Common myeloid progenitor, CD34-positive (primary cell): ENCODE measurements around the gene RABEP2.

Experiments used
- CTCF ChIA-PET: fragments of 350-600 bp; sonication (Branson Sonifier 250); formaldehyde crosslinking; loops from one replicate; lab custom pipeline; 2021; ENCODE audit warnings: antibody characterized with exemption; lab: Charles Lee
- POLR2A ChIA-PET: fragments of 350-600 bp; sonication (Branson Sonifier 250); formaldehyde crosslinking; loops from one replicate; lab custom pipeline; 2021; ENCODE audit warnings: antibody characterized with exemption; lab: Charles Lee
- DNase-seq, 3 donors: peaks; one replicate each; pipeline versions ENCODE4 v3.0.0 to v3.0.0-alpha.2; 2013
- H3K27ac ChIP-seq, 2 experiments: 1 replicate in 1 of 2; 2 replicates in 1 of 2; pipeline ENCODE4 v1.7.0; 2013; ENCODE audit warnings: inconsistent platforms in 2 of 2, low read length in 2 of 2, mild to moderate bottlenecking in 2 of 2, low read depth in 1 of 2, moderate library complexity in 1 of 2; ENCODE audit not compliant: severe bottlenecking in 2 of 2, insufficient read depth in 1 of 2, poor library complexity in 1 of 2
- H3K27me3 ChIP-seq, 5 experiments: replicated peaks in 2 of 5; 1 replicate in 3 of 5; 2 replicates in 2 of 5; pipeline versions ENCODE4 v1.6.1 to v1.7.0; 2013; ENCODE audit warnings: low read length in 4 of 5, mild to moderate bottlenecking in 2 of 5, moderate library complexity in 2 of 5, inconsistent platforms in 1 of 5; ENCODE audit not compliant: insufficient read depth in 5 of 5, control insufficient read depth in 4 of 5
- H3K36me3 ChIP-seq, 4 experiments: 1 replicate in 2 of 4; 2 replicates in 2 of 4; pipeline versions ENCODE4 v1.6.1 to v1.7.0; 2013; ENCODE audit warnings: low read length in 3 of 4, control low read depth in 1 of 4, mild to moderate bottlenecking in 1 of 4; ENCODE audit not compliant: control insufficient read depth in 4 of 4, insufficient read depth in 4 of 4
- H3K4me1 ChIP-seq, 4 experiments: 1 replicate in 3 of 4; 2 replicates in 1 of 4; pipeline versions ENCODE4 v1.6.1 to v1.7.1; 2013; ENCODE audit warnings: low read length in 3 of 4, mild to moderate bottlenecking in 3 of 4, control low read depth in 1 of 4, inconsistent platforms in 1 of 4, moderate library complexity in 1 of 4; ENCODE audit not compliant: control insufficient read depth in 4 of 4, insufficient read depth in 4 of 4; ENCODE audit errors: control extremely low read depth in 1 of 4
- H3K4me3 ChIP-seq, 7 experiments: 1 replicate in 4 of 7; 2 replicates in 3 of 7; pipeline versions ENCODE4 v1.5.1 to v1.7.0; 2013; ENCODE audit warnings: mild to moderate bottlenecking in 7 of 7, low read length in 6 of 7, moderate library complexity in 6 of 7, inconsistent platforms in 2 of 7, low read depth in 2 of 7, control low read depth in 1 of 7; ENCODE audit not compliant: insufficient read depth in 4 of 7, control insufficient read depth in 1 of 7; ENCODE audit errors: extremely low read depth in 1 of 7
- H3K9me3 ChIP-seq, 5 experiments: 1 replicate in 4 of 5; 2 replicates in 1 of 5; pipeline versions ENCODE4 v1.6.1 to v1.7.1; 2013; ENCODE audit warnings: low read length in 4 of 5, mild to moderate bottlenecking in 2 of 5, inconsistent platforms in 1 of 5, low read depth in 1 of 5, moderate library complexity in 1 of 5; ENCODE audit not compliant: control insufficient read depth in 4 of 5, insufficient read depth in 2 of 5; ENCODE audit errors: control extremely low read depth in 1 of 5
- WGBS: methylation state at CpG from one replicate; pipeline ENCODE4 v1.1.5; 2013; ENCODE audit not compliant: insufficient coverage; 5-methylcytosine and 5-hydroxymethylcytosine counted together

RABEP2 gene

DNA sequence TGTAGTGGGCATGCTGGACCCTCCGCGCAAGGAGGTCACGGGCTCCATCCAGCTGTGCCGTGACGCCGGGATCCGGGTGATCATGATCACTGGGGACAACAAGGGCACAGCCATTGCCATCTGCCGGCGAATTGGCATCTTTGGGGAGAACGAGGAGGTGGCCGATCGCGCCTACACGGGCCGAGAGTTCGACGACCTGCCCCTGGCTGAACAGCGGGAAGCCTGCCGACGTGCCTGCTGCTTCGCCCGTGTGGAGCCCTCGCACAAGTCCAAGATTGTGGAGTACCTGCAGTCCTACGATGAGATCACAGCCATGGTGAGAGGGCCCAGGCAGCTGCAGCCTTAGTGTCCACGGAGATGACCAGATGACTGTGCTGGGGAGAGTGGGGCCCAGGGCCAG, 24.4 kb downstream of the RABEP2 start:
- Histone ChIP-seq H3K27ac (no peak overlapping the region), H3K4me3 (no peak overlapping the region), H3K9me3 (no peaks in the 10 kb centered on the region), H3K4me1 (peaks cover 0 to 17% (median 16%) of the 10 kb centered on the region in 4 experiments), H3K36me3 (peaks cover 0 to 14% (median 6%) of the 10 kb centered on the region in 4 experiments), H3K27me3 (no peaks in the 10 kb centered on the region)
- WGBS, result 99% methylated on average over 25 of the region's 25 CpGs
- no peak for DNase-seq
- POLR2A ChIA-PET, result no interaction called here
- CTCF ChIA-PET, result interaction anchor here (1.5 to 1.8 kb wide), 2 partner anchors 31 to 45 kb away, joined by 4 to 5 read pairs; no protein-coding TSS in a partner anchor

DNA sequence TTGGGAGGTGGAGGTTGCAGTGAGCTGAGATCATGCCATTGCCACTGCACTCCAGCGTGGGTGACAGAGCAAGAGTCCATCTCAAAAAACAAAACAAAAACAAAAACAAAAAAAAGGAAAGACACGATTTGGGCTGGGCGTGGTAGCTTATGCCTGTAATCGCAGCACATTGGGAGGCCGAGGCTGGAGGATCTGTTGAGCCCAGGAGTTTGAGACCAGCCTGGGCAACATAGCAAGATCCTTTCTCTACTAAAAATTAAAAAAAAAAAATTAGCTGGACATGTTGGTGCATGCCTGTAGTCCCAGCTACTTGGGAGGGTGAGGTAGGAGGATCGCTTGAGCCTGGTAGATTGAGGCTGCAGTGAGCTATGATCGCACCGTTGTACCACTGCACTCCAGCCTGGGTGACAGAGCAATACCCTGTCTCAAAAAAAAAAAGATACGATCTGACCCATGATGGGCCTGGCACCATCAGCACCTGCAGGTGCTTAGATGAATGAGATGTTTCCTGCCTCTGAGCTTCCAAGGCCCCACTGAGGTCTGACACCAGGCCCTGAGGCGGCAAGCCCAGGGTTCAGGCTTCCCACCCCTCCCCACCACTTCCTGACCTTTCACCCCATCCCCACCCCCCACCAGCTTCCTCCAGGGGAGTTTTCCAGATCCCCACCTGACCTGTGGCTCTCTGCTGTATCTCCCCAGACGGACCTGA, 25.0 kb downstream of the RABEP2 start:
- DNase-seq, result no peak
- H3K27me3 ChIP-seq, result no peaks in the 10 kb centered on the region
- 99% methylated on average over 5 of the region's 11 CpGs for WGBS
- peaks cover 0 to 10% (median 3%) of the 10 kb centered on the region in 4 experiments for H3K36me3 ChIP-seq
- H3K27ac ChIP-seq, result no peak overlapping the region
- no peak overlapping the region for H3K4me3 ChIP-seq
- peaks cover 0 to 17% (median 16%) of the 10 kb centered on the region in 4 experiments for H3K4me1 ChIP-seq
- H3K9me3 ChIP-seq, result no peaks in the 10 kb centered on the region
- POLR2A ChIA-PET, result no interaction called here
- CTCF ChIA-PET, result interaction anchor here (1.5 kb wide), 2 partner anchors 9 to 30 kb away, joined by 3 to 5 read pairs; no protein-coding TSS in a partner anchor

DNA sequence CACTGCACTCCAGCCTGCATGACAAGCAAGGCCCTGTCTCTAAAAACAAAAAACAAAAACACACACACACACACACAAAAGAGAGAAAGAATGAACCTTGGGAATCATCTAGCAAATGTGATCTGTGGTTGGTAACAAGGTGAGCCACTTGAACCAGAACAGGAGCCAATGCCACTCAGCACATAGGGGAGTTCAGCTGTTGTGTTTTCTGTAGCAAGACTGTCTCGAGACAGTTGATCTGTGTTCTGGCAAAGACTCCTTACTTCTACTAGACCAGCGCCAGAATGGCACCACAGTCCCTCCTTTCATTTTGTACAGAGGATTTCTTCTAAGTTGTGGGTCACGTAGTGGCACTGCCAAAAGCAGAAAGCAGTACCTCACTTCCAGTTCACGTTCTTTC, 26.1 kb downstream of the RABEP2 start:
- 93% methylated on average over 4 of the region's 4 CpGs for WGBS
- ChIA-PET CTCF (interaction anchor here (0.7 to 1.5 kb wide), 3 partner anchors 10 to 46 kb away, joined by 3 to 4 read pairs (median 3); no protein-coding TSS in a partner anchor), POLR2A (no interaction called here)
- peaks cover 0 to under 1% (median 0%) of the 10 kb centered on the region in 4 experiments for H3K36me3 ChIP-seq
- peaks cover 0 to 17% (median 16%) of the 10 kb centered on the region in 4 experiments for H3K4me1 ChIP-seq
- no peak overlapping the region for H3K4me3 ChIP-seq
- H3K9me3 ChIP-seq, result no peaks in the 10 kb centered on the region
- H3K27ac ChIP-seq, result no peak overlapping the region
- DNase-seq, result no peak
- no peaks in the 10 kb centered on the region for H3K27me3 ChIP-seq

DNA sequence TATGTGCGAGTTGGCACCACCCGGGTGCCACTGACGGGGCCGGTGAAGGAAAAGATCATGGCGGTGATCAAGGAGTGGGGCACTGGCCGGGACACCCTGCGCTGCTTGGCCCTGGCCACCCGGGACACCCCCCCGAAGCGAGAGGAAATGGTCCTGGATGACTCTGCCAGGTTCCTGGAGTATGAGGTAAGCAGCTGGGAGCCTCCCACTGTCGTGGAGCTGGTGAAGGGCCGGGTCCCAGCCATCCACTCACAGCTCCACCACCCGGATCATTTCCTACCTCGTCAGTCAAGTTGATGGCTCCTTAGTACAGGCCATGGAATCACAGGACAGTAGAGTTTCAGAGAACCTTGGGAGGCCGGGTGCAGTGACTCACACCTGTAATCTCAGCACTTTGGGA, 26.8 kb downstream of the RABEP2 start:
- H3K27ac ChIP-seq, result no peak overlapping the region
- no peaks in the 10 kb centered on the region for H3K9me3 ChIP-seq
- CTCF ChIA-PET, result interaction anchor here (0.7 to 1.5 kb wide), 3 partner anchors 11 to 47 kb away, joined by 3 to 4 read pairs (median 3); no protein-coding TSS in a partner anchor
- no peaks in the 10 kb centered on the region for H3K36me3 ChIP-seq
- WGBS, result 97% methylated on average over 13 of the region's 15 CpGs
- H3K4me3 ChIP-seq, result no peak overlapping the region
- POLR2A ChIA-PET, result no interaction called here
- peaks cover 0 to 17% (median 13%) of the 10 kb centered on the region in 4 experiments for H3K4me1 ChIP-seq
- no peak for DNase-seq
- H3K27me3 ChIP-seq, result no peaks in the 10 kb centered on the region

DNA sequence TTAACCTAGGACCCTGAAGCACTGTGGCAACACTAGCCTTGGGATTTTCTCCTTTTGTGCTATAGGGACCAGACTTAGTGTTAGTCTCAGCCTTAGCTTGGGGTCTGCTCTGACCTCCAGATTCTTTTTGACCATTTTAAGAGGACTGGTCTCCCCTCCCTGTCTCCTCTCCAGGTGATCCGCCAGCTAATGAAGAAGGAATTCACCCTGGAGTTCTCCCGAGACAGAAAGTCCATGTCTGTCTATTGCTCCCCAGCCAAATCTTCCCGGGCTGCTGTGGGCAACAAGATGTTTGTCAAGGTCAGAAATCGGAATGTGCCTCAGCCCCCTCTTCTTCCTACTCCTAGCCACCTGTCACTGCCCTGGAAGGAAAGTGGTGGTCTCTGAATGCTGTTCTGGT, 27.2 kb downstream of the RABEP2 start:
- H3K27me3 ChIP-seq, result no peaks in the 10 kb centered on the region
- no peaks in the 10 kb centered on the region for H3K36me3 ChIP-seq
- peaks cover 0 to 13% (median 8%) of the 10 kb centered on the region in 4 experiments for H3K4me1 ChIP-seq
- no peak overlapping the region for H3K4me3 ChIP-seq
- no peaks in the 10 kb centered on the region for H3K9me3 ChIP-seq
- WGBS, result 100% methylated on average over 2 of the region's 4 CpGs
- no peak for DNase-seq
- H3K27ac ChIP-seq, result no peak overlapping the region
- ChIA-PET POLR2A (no interaction called here), CTCF (interaction anchor here (1.3 kb wide), 1 partner anchor 47 kb away, joined by 4 read pairs; no protein-coding TSS in a partner anchor)

DNA sequence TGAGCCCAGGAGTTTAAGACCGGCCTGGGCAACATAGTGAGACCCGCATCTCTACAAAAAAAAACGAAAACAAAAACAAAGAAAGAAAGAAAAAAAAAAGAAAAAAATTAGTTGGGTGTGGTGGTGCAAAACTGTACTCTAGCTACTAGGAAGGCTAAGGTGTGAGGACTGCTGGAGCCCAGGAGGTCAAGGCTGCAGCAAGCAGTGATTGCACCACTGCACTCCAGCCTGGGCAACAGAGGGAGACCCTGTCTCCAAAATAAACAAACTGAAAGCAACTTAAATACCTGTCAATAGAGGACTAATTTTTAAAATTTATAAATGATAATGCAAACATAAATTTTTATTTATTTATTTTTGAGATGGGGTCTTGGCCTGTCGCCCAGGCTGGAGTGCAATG, 29.4 kb downstream of the RABEP2 start:
- Histone ChIP-seq H3K27me3 (no peaks in the 10 kb centered on the region), H3K36me3 (no peaks in the 10 kb centered on the region), H3K9me3 (no peaks in the 10 kb centered on the region), H3K27ac (no peak overlapping the region), H3K4me3 (no peak overlapping the region), H3K4me1 (peaks cover 0 to 9% (median 0%) of the 10 kb centered on the region in 4 experiments)
- POLR2A ChIA-PET, result interaction anchor here (0.6 kb wide), 1 partner anchor 16 kb away, joined by 5 read pairs; no protein-coding TSS in a partner anchor
- CTCF ChIA-PET, result interaction anchor here (1.5 kb wide), 1 partner anchor 49 kb away, joined by 7 read pairs; no protein-coding TSS in a partner anchor
- no peak for DNase-seq
- WGBS, result 100% methylated on average over 4 of the region's 4 CpGs

DNA sequence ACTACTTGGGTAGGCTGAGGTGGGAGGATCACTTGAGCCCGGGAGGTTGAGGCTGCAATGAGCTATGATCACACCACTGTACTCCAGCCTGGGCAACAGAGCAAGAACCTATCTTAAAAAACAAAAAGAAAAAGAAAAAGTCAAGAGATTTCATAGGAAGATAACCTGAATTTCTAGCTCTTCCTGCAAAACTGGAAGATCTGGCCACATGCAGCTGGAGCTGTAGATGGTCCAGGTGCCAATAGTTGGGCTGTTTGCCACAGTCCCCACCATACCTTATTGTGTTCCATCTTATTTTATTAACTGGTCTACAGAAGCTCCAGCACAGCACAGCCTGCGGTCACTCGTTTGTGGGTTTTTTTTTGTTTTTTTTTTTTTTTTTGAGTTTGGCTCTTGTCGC, 31.7 kb downstream of the RABEP2 start:
- no peak for DNase-seq
- CTCF ChIA-PET, result interaction anchor here (1.2 kb wide), 1 partner anchor 24 kb away, joined by 3 read pairs; no protein-coding TSS in a partner anchor
- Histone ChIP-seq H3K36me3 (no peaks in the 10 kb centered on the region), H3K27ac (no peak overlapping the region), H3K9me3 (no peaks in the 10 kb centered on the region), H3K27me3 (no peaks in the 10 kb centered on the region), H3K4me3 (no peak overlapping the region), H3K4me1 (peaks cover 0 to 9% (median 0%) of the 10 kb centered on the region in 4 experiments)
- POLR2A ChIA-PET, result no interaction called here
- WGBS, result 100% methylated on average over 1 of the region's 4 CpGs
